ENCODE measurements around the gene EGFL6.
A peak's percentile ranks its signal among the peaks of the same experiment; 100 is the strongest.
"Not testable (repeated sequence)": the region's sequence is repeated elsewhere in the genome, so short reads cannot be mapped to it uniquely, and the experiment has no call there.

Gene EGFL6

DNA sequence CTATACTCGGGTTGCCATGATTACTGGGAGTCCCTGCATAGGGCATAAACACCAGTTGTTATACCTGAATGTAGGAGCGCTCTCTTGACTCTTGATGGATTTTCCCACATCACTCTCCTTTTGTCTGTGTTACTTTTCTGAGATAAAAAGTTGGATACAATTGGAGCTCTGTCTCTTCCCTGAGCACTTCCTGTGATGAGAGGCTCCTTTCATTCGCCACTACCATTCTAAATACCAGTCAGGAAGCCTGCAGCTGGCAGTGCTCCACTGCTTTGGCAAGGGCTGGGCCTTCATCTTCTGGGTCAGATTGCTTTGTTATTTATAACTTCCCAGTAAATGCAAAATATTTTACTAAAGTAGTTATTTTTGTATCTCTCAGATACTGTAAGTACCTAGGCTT lies 97.4 kb downstream of the EGFL6 start:
- TF ChIP-seq, protein P1, sequence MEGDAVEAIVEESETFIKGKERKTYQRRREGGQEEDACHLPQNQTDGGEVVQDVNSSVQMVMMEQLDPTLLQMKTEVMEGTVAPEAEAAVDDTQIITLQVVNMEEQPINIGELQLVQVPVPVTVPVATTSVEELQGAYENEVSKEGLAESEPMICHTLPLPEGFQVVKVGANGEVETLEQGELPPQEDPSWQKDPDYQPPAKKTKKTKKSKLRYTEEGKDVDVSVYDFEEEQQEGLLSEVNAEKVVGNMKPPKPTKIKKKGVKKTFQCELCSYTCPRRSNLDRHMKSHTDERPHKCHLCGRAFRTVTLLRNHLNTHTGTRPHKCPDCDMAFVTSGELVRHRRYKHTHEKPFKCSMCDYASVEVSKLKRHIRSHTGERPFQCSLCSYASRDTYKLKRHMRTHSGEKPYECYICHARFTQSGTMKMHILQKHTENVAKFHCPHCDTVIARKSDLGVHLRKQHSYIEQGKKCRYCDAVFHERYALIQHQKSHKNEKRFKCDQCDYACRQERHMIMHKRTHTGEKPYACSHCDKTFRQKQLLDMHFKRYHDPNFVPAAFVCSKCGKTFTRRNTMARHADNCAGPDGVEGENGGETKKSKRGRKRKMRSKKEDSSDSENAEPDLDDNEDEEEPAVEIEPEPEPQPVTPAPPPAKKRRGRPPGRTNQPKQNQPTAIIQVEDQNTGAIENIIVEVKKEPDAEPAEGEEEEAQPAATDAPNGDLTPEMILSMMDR (IDR thresholded peaks at IDR 0.05; ENCODE audit: control insufficient read depth, insufficient read depth, low read depth, low read length, missing control alignments), result no peak
- H3K4me3 ChIP-seq (ENCODE audit: control insufficient read depth, low read depth, low read length), result no peak overlapping the region
- DNase-seq (ENCODE audit: low read depth), result no peak

DNA sequence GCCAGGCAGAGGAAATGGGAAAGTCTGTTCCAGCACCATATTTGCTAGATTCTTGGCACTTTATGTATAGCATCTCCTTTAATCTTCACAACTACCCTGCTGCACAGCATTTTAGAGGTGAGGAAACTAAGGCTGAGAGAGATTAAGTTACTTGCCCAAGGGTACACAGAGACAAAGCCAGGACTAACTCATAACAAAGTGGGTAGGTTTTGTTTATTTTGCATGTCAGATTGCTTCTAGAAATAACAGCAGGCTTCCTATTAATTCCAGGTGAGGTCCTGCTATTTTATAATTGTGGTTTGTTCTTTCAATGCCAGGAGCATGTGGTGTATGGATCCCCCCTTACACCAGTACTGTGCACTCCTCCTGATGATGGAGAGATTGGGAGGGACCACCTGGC lies 98.5 kb downstream of the EGFL6 start:
- TF ChIP-seq, protein P1 (IDR thresholded peaks at IDR 0.05; ENCODE audit: control insufficient read depth, insufficient read depth, low read depth, low read length, missing control alignments), result no peak
- no peak for DNase-seq (ENCODE audit: low read depth)
- no peak overlapping the region for H3K4me3 ChIP-seq (ENCODE audit: control insufficient read depth, low read depth, low read length)

DNA sequence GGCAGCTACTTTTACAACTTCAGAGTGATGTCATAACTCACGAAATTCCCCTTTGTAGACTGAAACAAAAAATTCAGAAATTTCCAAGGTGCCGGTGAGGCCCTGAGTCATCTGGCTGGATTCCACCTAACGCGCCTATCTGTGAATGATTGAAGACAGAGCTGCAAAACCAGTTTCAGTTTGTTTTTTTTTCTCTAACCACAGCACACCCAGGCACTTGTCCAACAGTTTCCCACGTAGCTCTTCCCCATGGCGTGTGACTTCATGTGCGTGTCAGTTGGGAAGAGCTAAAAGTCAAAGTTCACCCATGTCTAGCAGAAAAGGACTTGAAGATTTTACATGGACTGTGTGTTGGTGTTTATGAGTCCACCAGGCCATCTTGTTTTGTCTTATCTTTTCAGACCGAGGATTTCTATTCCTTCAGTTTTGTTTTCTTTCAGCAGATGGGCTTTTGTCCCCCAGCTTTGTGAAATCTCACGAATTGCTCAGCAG lies 99.9 kb downstream of the EGFL6 start:
- DNase-seq (ENCODE audit: low read depth), result peak; percentile 94
- H3K4me3 ChIP-seq (ENCODE audit: control insufficient read depth, low read depth, low read length), result no peak overlapping the region
- TF ChIP-seq, protein P1 (IDR thresholded peaks at IDR 0.05; ENCODE audit: control insufficient read depth, insufficient read depth, low read depth, low read length, missing control alignments), result no peak

DNA sequence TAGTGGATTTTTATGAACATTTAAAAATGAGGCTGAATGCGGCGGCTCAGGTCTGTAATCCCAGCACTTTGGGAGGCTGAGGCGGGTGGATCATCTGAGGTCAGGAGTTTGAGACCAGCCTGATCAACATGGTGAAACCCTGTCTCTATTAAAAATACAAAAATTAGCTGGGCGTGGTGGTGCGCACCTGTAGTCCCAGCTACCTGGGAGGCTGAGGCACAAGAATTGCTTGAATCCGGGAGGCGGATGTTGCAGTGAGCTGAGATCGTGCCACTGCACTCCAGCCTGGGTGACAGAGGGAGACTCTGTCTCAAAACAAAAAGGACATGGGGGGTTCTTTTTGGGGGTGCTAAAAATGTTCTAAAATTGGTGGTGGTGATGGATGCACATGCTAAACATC lies 100.4 kb downstream of the EGFL6 start:
- H3K4me3 ChIP-seq (ENCODE audit: control insufficient read depth, low read depth, low read length); DNase-seq (ENCODE audit: low read depth): not testable (repeated sequence)

DNA sequence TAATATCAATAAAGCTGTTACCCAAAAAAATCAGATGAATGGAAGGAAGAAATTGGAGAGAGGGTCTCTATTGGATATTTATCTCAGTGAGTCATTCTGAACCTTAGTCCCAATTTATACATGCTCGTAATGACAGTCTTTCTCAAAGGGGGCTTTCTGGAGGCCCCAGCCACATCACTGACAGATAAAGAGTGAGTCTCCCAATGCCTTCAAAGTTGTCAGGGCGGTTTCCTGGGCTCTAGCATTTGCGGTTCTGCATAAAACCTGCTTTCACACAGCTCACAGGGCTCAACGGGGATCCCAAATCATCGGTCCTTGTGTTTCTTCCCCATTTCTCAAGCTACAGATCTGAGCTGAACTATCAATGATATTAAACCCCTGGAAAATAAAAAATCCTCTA lies 100.8 kb downstream of the EGFL6 start:
- no peak for DNase-seq (ENCODE audit: low read depth)
- no peak overlapping the region for H3K4me3 ChIP-seq (ENCODE audit: control insufficient read depth, low read depth, low read length)
- TF ChIP-seq, protein P1 (IDR thresholded peaks at IDR 0.05; ENCODE audit: control insufficient read depth, insufficient read depth, low read depth, low read length, missing control alignments), result no peak

DNA sequence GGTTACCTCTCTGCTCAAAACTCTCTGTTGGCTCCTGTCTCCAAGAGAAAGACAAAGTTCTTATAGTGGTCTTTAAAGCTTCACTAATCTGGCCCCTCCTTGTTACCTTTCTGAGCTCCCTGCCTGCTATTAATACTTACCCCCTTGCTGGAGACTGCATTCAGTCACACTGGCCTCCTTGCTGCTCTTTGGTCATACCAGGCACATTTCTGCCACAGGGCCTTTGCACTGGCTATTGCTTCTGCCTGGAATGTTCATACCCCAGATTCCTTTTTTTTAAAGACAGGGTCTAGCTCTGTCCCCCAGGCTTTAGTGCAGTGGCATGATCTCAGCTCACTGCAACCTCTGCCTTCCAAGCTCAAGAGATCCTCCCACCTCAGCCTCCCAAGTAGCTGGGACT lies 103.6 kb downstream of the EGFL6 start:
- TF ChIP-seq, protein P1 (IDR thresholded peaks at IDR 0.05; ENCODE audit: control insufficient read depth, insufficient read depth, low read depth, low read length, missing control alignments), result no peak
- DNase-seq (ENCODE audit: low read depth), result no peak
- no peak overlapping the region for H3K4me3 ChIP-seq (ENCODE audit: control insufficient read depth, low read depth, low read length)

DNA sequence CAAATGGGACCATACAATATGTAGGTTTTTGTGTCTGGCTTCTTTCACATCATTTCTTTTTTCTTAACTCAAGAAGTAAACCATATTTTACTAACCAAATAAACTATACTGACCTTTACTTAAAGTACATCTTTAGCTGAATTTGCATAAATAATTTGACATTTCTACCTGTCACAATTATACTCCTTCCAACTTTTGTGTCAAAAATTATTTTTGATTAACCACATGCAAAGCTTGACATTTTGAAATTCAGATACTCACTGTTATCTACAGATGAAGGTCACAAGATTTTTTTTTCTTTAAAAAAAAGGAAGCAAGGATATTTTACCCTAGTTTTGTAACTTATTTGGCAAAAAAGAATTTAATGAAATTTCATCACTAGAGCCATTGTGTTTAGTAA lies 107.5 kb downstream of the EGFL6 start:
- no peak for DNase-seq (ENCODE audit: low read depth)
- TF ChIP-seq, protein P1 (IDR thresholded peaks at IDR 0.05; ENCODE audit: control insufficient read depth, insufficient read depth, low read depth, low read length, missing control alignments), result no peak
- no peak overlapping the region for H3K4me3 ChIP-seq (ENCODE audit: control insufficient read depth, low read depth, low read length)

DNA sequence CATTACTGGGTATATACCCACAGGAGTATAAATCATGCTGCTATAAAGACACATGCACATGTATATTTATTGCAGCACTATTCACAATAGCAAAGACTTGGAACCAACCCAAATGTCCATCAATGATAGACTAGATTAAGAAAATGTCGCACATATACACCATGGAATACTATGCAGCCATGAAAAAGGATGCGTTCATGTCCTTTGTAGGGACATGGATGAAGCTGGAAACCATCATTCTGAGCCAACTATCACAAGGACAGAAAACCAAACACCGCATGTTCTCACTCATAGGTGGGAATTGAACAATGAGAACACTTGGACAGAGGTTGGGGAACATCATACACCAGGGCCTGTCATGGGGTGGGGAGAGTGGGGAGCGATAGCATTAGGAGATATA lies 110.3 kb downstream of the EGFL6 start:
- H3K4me3 ChIP-seq (ENCODE audit: control insufficient read depth, low read depth, low read length); DNase-seq (ENCODE audit: low read depth): not testable (repeated sequence)

Data from AG09309 (cell line).